Heart left ventricle (tissue), 16 donors: ENCODE results near the gene PDE11A. TPM values are rescaled to one million over a fixed set of nuclear protein-coding genes. Genes with fewer than 3 reads are reported as not detected.
A peak's percentile ranks its signal among the peaks of the same experiment; 100 is the strongest.

Experiments
- ATAC-seq, 4 donors: fragments of 200-7000 bp; cut with Tn5 transposase; one replicate each; pipeline ENCODE4 v1.9.1; 2020 to 2022; ENCODE audit warnings: moderate library complexity in 4 of 4, mild to moderate bottlenecking in 3 of 4, moderate number of reproducible peaks in 1 of 4
- DNase-seq, 5 donors: peaks; one replicate each; pipeline ENCODE4 v3.0.0-alpha.2; 2020
- H3K27ac ChIP-seq, 12 donors: fragments of 200-600 bp; sonication (generic) in 4 of 12; one replicate each; pipeline versions ENCODE4 v1.5.0 to v1.8.0; 2016 to 2022; ENCODE audit warnings: mild to moderate bottlenecking in 2 of 12
- H3K27me3 ChIP-seq, 9 donors: fragments of 200-600 bp; sonication (generic) in 2 of 9; one replicate each; pipeline versions ENCODE4 v1.5.1 to v1.8.0; 2016 to 2022; ENCODE audit warnings: mild to moderate bottlenecking in 3 of 9
- H3K36me3 ChIP-seq, 9 donors: fragments of 200-600 bp; sonication (generic) in 2 of 9; one replicate each; pipeline versions ENCODE4 v1.5.0 to v1.8.0; 2018 to 2022; ENCODE audit warnings: mild to moderate bottlenecking in 2 of 9
- H3K4me1 ChIP-seq, 12 donors: fragments of 200-600 bp; sonication (generic) in 4 of 12; one replicate each; pipeline versions ENCODE4 v1.5.0 to v1.8.0; 2016 to 2022; ENCODE audit warnings: mild to moderate bottlenecking in 3 of 12
- H3K4me3 ChIP-seq, 12 donors: fragments of 200-600 bp; sonication (generic) in 4 of 12; one replicate each; pipeline versions ENCODE4 v1.5.0 to v1.8.0; 2017 to 2022; ENCODE audit warnings: mild to moderate bottlenecking in 9 of 12, moderate library complexity in 4 of 12
- H3K9me3 ChIP-seq, 12 donors: fragments of 200-600 bp; sonication (generic) in 4 of 12; one replicate each; pipeline versions ENCODE4 v1.5.0 to v1.8.0; 2016 to 2022; ENCODE audit warnings: mild to moderate bottlenecking in 1 of 12
- CTCF ChIP-seq, 12 donors: fragments of 200-600 bp; sonication (generic) in 4 of 12; IDR thresholded peaks; one replicate each; pipeline versions ENCODE4 v1.5.0 to v1.8.0; 2018 to 2022; ENCODE audit warnings: antibody characterized with exemption in 12 of 12, mild to moderate bottlenecking in 5 of 12
- POLR2A ChIP-seq, 2 donors: fragments of 450-650 bp; IDR thresholded peaks; one replicate each; pipeline ENCODE4 v1.6.1; 2017; ENCODE audit warnings: antibody characterized with exemption in 2 of 2, mild to moderate bottlenecking in 2 of 2, moderate library complexity in 2 of 2
- WGBS, 4 donors: extraction: QIAGEN DNeasy Blood & Tissue Kit in 2 of 4; methylation state at CpG; one replicate each; pipeline versions ENCODE4 v1.1.5 to v1.1.7; 2013 to 2018; 5-methylcytosine and 5-hydroxymethylcytosine counted together
- intact Hi-C, 10 donors: fragments of 100-400 bp; cut with DNase I; formaldehyde crosslinking; loops; one replicate each; pipeline versions ENCODE4 v1.11.1 to v1.14.2; 2022
- polyA plus RNA-seq, 2 donors: library from polyadenylated mRNA; stranded (reverse); fragments of 200-250 nt; gene quantifications; one replicate each; pipeline ENCODE4 v1.2.3, GENCODE V29; 2013
- total RNA-seq, 9 donors: library from RNA; depleted of rRNA in 2 of 9; stranded (reverse); fragments of >200 nt in 2 of 9; fragmentation: NEBNext Ultra II Directional in 3 of 9; extraction: Animal tissue kit (Norgen Biotek cat#: 25700) in 3 of 9; gene quantifications; one replicate each; pipeline versions ENCODE4 v1.1.0 to v1.2.4, GENCODE V29; 2016 to 2023
- donor health status: ischemic (EF 13 %, LVEDD 7.1; RV severe dilation, severe dysfunction).
- donor health status: healthy with polysubstance abuse.
- donor health status: DM: no; HTN: yes; CAD: no.
- donor health status: DM: no; HTN: no; CAD: no.
- donor health status: ischemic (EF 25% LVEDD 6.9; RV normal size, moderate dysfunction).
- donor health status: ischemic (EF 25% LVEDD 5.7; RV mildly dilated, moderate dysfunction).
- donor health status: healthy.
- donor health status: DM: yes; HTN: yes; CAD: no.
- donor health status: ischemic (EF 35%, LVEDD 5.7; RV mildly dilated, moderate dysfunction).
- donor health status: nonischemic (EF 11% LVEDD 7.7; RV severe dilation, severe dysfunction).
- donor health status: DM: yes; HTN: yes; CAD: no.
- donor health status: PGD.
- donor health status: ischemic (EF 29% LVEDD 5.4; RV normal size, mild dysfunction).
- donor health status: nonischemic (EF 23%, LVEDD 6.1; RV moderate dilation, normal function).

PDE11A gene
- total and polyA plus RNA-seq, 11 donors = 0.24 to 2.9 (median 0.88) TPM

- Histone ChIP-seq H3K9me3 (no peaks in the 10 kb centered on the region), H3K4me3 (peak overlapping the region in 2 of 12 donors; percentile 27 to 31), H3K36me3 (no peaks in the 10 kb centered on the region), H3K27me3 (no peaks in the 10 kb centered on the region), H3K27ac (peak overlapping the region in 7 of 12 donors; percentile 10 to 51 (median 22)), H3K4me1 (peaks cover 3 to 22% (median 19%) of the 10 kb centered on the region in 12 donors)
- DNase-seq (peak in 3 of 5 donors; percentile 54 to 59 (median 56)), ATAC-seq (peak; percentile 57 to 87 (median 78))
- intact Hi-C loops = loop anchor here in 4 of 10 donors (5.0 kb wide), 3 partner anchors 41 to 261 kb away; a partner anchor contains a TSS
- 8 to 29% (median 16%) methylated on average over 4 of the region's 4 CpGs for WGBS, 4 donors
- no peak for TF ChIP-seq POLR2A (IDR thresholded peaks at IDR 0.05)
- TF ChIP-seq CTCF (IDR thresholded peaks at IDR 0.05) = peak in 2 of 12 donors; percentile 23 to 36
These were observed 474.0 kb downstream of the PDE11A start for GRCh38 chr2:177598326-177599138.

DNA sequence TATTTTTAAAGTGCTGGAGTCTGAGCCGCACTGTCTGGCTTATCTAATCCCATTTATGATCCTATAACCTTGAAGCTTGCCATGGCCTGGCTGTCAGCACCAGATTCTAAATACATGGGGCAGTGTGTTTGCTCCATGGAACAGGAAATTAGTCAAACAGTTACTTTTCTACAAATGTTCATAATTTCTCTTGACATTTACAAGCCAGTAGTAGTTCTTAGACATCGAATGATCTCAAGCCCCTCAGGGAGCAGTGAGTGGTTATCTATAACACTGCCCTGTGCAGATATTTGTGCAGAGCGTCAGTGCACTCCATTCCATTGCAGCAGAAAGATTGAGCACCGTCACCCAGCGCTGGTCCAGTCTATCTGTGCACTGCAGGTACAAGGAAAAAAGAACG, 474.8 kb downstream of the PDE11A start:
- H3K27me3 ChIP-seq = no peaks in the 10 kb centered on the region
- 34 to 51% (median 37%) methylated on average over 6 of the region's 6 CpGs for WGBS, 4 donors
- intact Hi-C loops = loop anchor here in 4 of 10 donors (5.0 kb wide), 3 partner anchors 40 to 260 kb away; a partner anchor contains a TSS
- TF ChIP-seq CTCF (IDR thresholded peaks at IDR 0.05) (no peak), POLR2A (IDR thresholded peaks at IDR 0.05) (no peak)
- H3K27ac ChIP-seq = peak overlapping the region in 2 of 12 donors; percentile 2 to 22
- H3K9me3 ChIP-seq = no peaks in the 10 kb centered on the region
- peak in 3 of 4 donors; percentile 22 to 48 (median 37) for ATAC-seq
- no peak for DNase-seq
- H3K4me1 ChIP-seq = peaks cover 3 to 22% (median 19%) of the 10 kb centered on the region in 12 donors
- peak overlapping the region in 2 of 12 donors; percentile 27 to 31 for H3K4me3 ChIP-seq
- no peaks in the 10 kb centered on the region for H3K36me3 ChIP-seq

DNA sequence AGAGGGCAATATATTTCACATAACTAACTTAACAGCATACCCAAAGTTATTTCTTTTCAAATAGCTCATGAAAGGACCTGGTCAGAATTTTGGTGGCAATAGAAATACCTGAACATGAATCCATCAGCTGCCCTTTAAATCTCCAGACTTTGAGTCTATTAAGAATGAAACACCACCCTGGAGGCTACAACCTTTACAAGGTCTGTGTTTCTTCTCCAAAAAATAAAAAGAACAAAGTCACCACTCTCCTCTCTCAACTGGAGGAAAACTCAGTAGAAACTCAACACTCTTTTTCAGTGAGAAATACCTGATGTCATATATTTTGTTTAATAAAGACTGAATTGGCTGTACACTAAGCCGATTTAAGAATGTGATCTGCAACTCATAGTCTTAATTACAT, 475.7 kb downstream of the PDE11A start:
- Histone ChIP-seq H3K4me1 (peaks cover 3 to 22% (median 19%) of the 10 kb centered on the region in 12 donors), H3K9me3 (no peaks in the 10 kb centered on the region), H3K27me3 (no peaks in the 10 kb centered on the region), H3K4me3 (no peak overlapping the region), H3K27ac (no peak overlapping the region), H3K36me3 (no peaks in the 10 kb centered on the region)
- DNase-seq (no peak), ATAC-seq (no peak)
- intact Hi-C loops = loop anchor here in 4 of 10 donors (5.0 kb wide), 3 partner anchors 40 to 260 kb away; a partner anchor contains a TSS
- WGBS, 4 donors = 88 to 95% (median 92%) methylated on average over 1 of the region's 1 CpG
- TF ChIP-seq POLR2A (IDR thresholded peaks at IDR 0.05) (no peak), CTCF (IDR thresholded peaks at IDR 0.05) (no peak)

- Histone ChIP-seq H3K27ac (no peak overlapping the region), H3K27me3 (no peaks in the 10 kb centered on the region), H3K36me3 (no peaks in the 10 kb centered on the region), H3K4me3 (no peak overlapping the region), H3K4me1 (peaks cover 3 to 22% (median 19%) of the 10 kb centered on the region in 12 donors), H3K9me3 (no peaks in the 10 kb centered on the region)
- no peak for DNase-seq
- intact Hi-C loops = loop anchor here in 4 of 10 donors (5.0 kb wide), 3 partner anchors 38 to 258 kb away; a partner anchor contains a TSS
- no peak for ATAC-seq
- no peak for TF ChIP-seq POLR2A (IDR thresholded peaks at IDR 0.05)
- WGBS, 4 donors = 89 to 96% (median 96%) methylated on average over 4 of the region's 4 CpGs
These were observed 477.3 kb downstream of the PDE11A start for GRCh38 chr2:177595126-177595845.
